PC-9 (cell line): ENCODE measurements around the gene LENG1. TPM values are rescaled to one million over a fixed set of nuclear protein-coding genes. Genes with fewer than 3 reads are reported as not detected.

Experiments used
- BruUV-seq: library from RNA; stranded (reverse); fragments of 400-500 nt; replicated peaks from 2 replicates; lab custom pipeline; 2021; lab: Mats Ljungman, UMichigan
- CTCF ChIA-PET: fragments of 300-600 bp; sonication (Branson Sonifier 250); formaldehyde crosslinking; loops from one replicate; lab custom pipeline; 2022; ENCODE audit warnings: antibody characterized with exemption; lab: Charles Lee
- POLR2A ChIA-PET: fragments of 300-600 bp; sonication (Branson Sonifier 250); formaldehyde crosslinking; loops from one replicate; lab custom pipeline; 2022; ENCODE audit warnings: antibody characterized with exemption; ENCODE audit not compliant: unreplicated experiment; lab: Charles Lee
- DNase-seq, 2 experiments: peaks; one replicate each; pipeline versions ENCODE4 v3.0.0 to v3.0.0-alpha.2; 2015 to 2022; ENCODE audit warnings: mixed read lengths in 1 of 2
- H2AFZ ChIP-seq: fragments of 200-600 bp; sonication (generic); 2 replicates; pipeline ENCODE4 v1.8.1; 2017; ENCODE audit warnings: antibody characterized with exemption
- H3F3A ChIP-seq: fragments of 200-600 bp; sonication (generic); 2 replicates; pipeline ENCODE4 v1.8.1; 2017; ENCODE audit warnings: antibody characterized with exemption, mild to moderate bottlenecking, low read depth; ENCODE audit not compliant: insufficient read depth
- H3K27ac ChIP-seq: fragments of 200-600 bp; sonication (generic); 2 replicates; pipeline ENCODE4 v1.6.1; 2016; ENCODE audit warnings: mixed run types
- H3K27me3 ChIP-seq: fragments of 200-600 bp; sonication (generic); 2 replicates; pipeline ENCODE4 v1.6.1; 2016; ENCODE audit warnings: low read depth, mixed run types; ENCODE audit not compliant: insufficient read depth
- H3K36me3 ChIP-seq: fragments of 200-600 bp; sonication (generic); 2 replicates; pipeline ENCODE4 v1.6.1; 2016; ENCODE audit warnings: low read depth, mixed run types
- H3K4me1 ChIP-seq: fragments of 200-600 bp; sonication (generic); replicated peaks from 2 replicates; pipeline ENCODE4 v1.6.1; 2016; ENCODE audit warnings: mixed run types; ENCODE audit not compliant: insufficient read depth
- H3K4me2 ChIP-seq: fragments of 200-600 bp; sonication (generic); 2 replicates; pipeline ENCODE4 v1.6.1; 2017; ENCODE audit warnings: mixed run types
- H3K4me3 ChIP-seq: fragments of 200-600 bp; sonication (generic); 2 replicates; pipeline ENCODE4 v1.6.1; 2016; ENCODE audit warnings: mixed run types
- H3K79me2 ChIP-seq: fragments of 200-600 bp; sonication (generic); 2 replicates; pipeline ENCODE4 v1.6.1; 2017; ENCODE audit warnings: low read depth, mixed run types
- H3K9me2 ChIP-seq: fragments of 200-600 bp; sonication (generic); 2 replicates; pipeline ENCODE4 v1.8.1; 2017; ENCODE audit warnings: mild to moderate bottlenecking; ENCODE audit not compliant: insufficient read depth
- H3K9me3 ChIP-seq: fragments of 200-600 bp; sonication (generic); 2 replicates; pipeline ENCODE4 v1.8.1; 2016; ENCODE audit warnings: low read depth; ENCODE audit not compliant: insufficient read depth
- H4K20me1 ChIP-seq: fragments of 200-600 bp; sonication (generic); 2 replicates; pipeline ENCODE4 v1.8.1; 2017; ENCODE audit not compliant: insufficient read depth
- EZH2 ChIP-seq: fragments of 200-600 bp; sonication (generic); IDR thresholded peaks from 2 replicates; pipeline ENCODE4 v1.8.0; 2017; ENCODE audit warnings: antibody characterized with exemption, low read depth
- intact Hi-C: fragments of 100-400 bp; cut with micrococcal nuclease; formaldehyde crosslinking; loops from one replicate; pipeline ENCODE4 v1.10.0; 2022; ENCODE audit not compliant: unreplicated experiment
- total RNA-seq: library from RNA; stranded (reverse); gene quantifications from 2 replicates; pipeline ENCODE4 v1.2.3, GENCODE V29; 2021
- TF ChIP-seq, protein P1 (sequence below): fragments of 200-600 bp; sonication (generic); conservative IDR thresholded peaks from 2 replicates; pipeline ENCODE4 v1.6.1; 2017; ENCODE audit warnings: mixed run types, antibody characterized with exemption, mild to moderate bottlenecking, moderate library complexity

Gene LENG1
- total RNA-seq, 1 experiment from 2014 or later, result 6.7 TPM

DNA sequence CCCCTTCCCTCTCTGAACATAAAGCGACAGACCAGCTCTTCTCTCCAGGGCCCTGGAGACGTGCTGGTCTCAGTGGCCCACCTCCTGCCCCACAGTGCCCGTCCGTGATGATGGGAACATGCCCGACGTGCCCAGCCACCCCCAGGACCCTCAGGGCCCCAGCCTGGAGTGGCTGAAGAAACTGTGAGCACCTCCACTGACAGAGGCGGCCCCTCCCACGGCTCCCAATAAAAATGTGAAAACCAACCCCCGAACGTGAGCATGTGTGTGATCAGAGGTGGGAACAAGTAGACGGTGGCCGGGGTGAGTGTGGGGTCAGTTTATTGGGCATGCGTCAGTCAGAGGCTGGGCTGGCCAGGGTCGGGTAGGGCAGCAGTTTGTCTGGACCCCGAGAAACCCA, 52.8 kb downstream of the LENG1 start:
- Histone ChIP-seq H3K4me1 (0 out of 2 replicates have a peak, but pooled peaks cover 7% of the 10 kb centered on the region), H3K9me3 (no peaks in the 10 kb centered on the region), H3K79me2 (peaks cover 23% of the 10 kb centered on the region), H2AFZ (no peak overlapping the region), H4K20me1 (no peaks in the 10 kb centered on the region), H3K27me3 (no peaks in the 10 kb centered on the region), H3K36me3 (peaks cover 20% of the 10 kb centered on the region), H3K27ac (no peak overlapping the region), H3K9me2 (no peaks in the 10 kb centered on the region), H3F3A (peaks cover 21% of the 10 kb centered on the region; the same call in 1 of the 2 replicates), H3K4me3 (no peak overlapping the region), H3K4me2 (no peak overlapping the region)
- no TSS peak for BruUV-seq
- CTCF ChIA-PET, result no interaction called here
- POLR2A ChIA-PET, result no interaction called here
- no peak for TF ChIP-seq EZH2
- TF ChIP-seq, protein P1, sequence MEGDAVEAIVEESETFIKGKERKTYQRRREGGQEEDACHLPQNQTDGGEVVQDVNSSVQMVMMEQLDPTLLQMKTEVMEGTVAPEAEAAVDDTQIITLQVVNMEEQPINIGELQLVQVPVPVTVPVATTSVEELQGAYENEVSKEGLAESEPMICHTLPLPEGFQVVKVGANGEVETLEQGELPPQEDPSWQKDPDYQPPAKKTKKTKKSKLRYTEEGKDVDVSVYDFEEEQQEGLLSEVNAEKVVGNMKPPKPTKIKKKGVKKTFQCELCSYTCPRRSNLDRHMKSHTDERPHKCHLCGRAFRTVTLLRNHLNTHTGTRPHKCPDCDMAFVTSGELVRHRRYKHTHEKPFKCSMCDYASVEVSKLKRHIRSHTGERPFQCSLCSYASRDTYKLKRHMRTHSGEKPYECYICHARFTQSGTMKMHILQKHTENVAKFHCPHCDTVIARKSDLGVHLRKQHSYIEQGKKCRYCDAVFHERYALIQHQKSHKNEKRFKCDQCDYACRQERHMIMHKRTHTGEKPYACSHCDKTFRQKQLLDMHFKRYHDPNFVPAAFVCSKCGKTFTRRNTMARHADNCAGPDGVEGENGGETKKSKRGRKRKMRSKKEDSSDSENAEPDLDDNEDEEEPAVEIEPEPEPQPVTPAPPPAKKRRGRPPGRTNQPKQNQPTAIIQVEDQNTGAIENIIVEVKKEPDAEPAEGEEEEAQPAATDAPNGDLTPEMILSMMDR, result no peak
- no peak for DNase-seq
- intact Hi-C loops, result no loop called here

DNA sequence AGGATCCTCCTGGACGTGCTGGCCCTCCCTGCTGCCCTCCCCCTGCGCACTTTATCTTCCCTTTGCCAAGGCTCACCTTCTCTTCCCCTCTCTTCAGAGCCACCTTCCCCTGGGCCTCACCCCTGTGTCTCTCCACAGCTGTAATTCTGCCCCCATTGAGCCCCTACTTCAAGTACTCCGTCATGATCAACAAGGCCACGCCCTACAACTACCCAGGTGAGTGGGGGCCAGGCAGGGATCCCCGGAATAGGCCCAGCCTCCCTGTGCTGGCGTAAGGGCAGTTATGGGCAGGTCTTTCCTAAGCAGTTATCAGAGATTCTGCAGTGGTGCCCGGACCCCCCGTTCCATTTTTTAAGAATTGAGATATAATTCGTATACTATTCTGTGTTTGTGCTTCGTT, 53.7 kb downstream of the LENG1 start:
- Histone ChIP-seq H3K4me2 (no peak overlapping the region), H3K27me3 (no peaks in the 10 kb centered on the region), H3K9me2 (no peaks in the 10 kb centered on the region), H3K27ac (no peak overlapping the region), H2AFZ (no peak overlapping the region), H3K9me3 (no peaks in the 10 kb centered on the region), H3K36me3 (peaks cover 20% of the 10 kb centered on the region), H3F3A (peaks cover 17% of the 10 kb centered on the region; the same call in 1 of the 2 replicates), H3K79me2 (peaks cover 23% of the 10 kb centered on the region), H4K20me1 (no peaks in the 10 kb centered on the region), H3K4me1 (0 out of 2 replicates have a peak, but pooled peaks cover 7% of the 10 kb centered on the region), H3K4me3 (no peak overlapping the region)
- TF ChIP-seq EZH2, result no peak
- TF ChIP-seq, protein P1, result no peak
- POLR2A ChIA-PET, result no interaction called here
- intact Hi-C loops, result no loop called here
- DNase-seq, result no peak
- BruUV-seq, result no TSS peak
- CTCF ChIA-PET, result no interaction called here

Other genes with a start within 250 kb of the LENG1 start
- gene CACNG8, start 196.8 kb downstream of the LENG1 start, total RNA-seq, result 2.9 and 3.8 TPM in 2 replicates
- 11.5 and 18.7 TPM in 2 replicates for gene CACNG6, start 168.1 kb downstream of the LENG1 start, total RNA-seq
- 0.59 TPM in 1 of 2 replicates, not detected in the other for gene VSTM1, start 95.8 kb downstream of the LENG1 start, total RNA-seq
- not detected in 2 replicates for gene TARM1, start 78.4 kb downstream of the LENG1 start, total RNA-seq
- gene OSCAR, start 58.9 kb downstream of the LENG1 start, total RNA-seq, result 0.87 and 2.4 TPM in 2 replicates
- gene NDUFA3, start 56.9 kb downstream of the LENG1 start, total RNA-seq, result 119 and 134 TPM in 2 replicates
- 35.8 and 47.4 TPM in 2 replicates for gene TFPT, start 44.1 kb downstream of the LENG1 start, total RNA-seq
- gene PRPF31, start 44.0 kb downstream of the LENG1 start, total RNA-seq, result 86.1 and 109 TPM in 2 replicates
- 83.0 and 89.1 TPM in 2 replicates for gene CNOT3, start 22.0 kb downstream of the LENG1 start, total RNA-seq
- gene TMC4, start 13.4 kb upstream of the LENG1 start, total RNA-seq, result 175 and 194 TPM in 2 replicates
- 488 and 494 TPM in 2 replicates for gene MBOAT7, start 29.9 kb upstream of the LENG1 start, total RNA-seq
- 134 and 162 TPM in 2 replicates for gene TSEN34, start 31.6 kb upstream of the LENG1 start, total RNA-seq
- 1,266 and 1,888 TPM in 2 replicates for gene RPS9, start 41.1 kb upstream of the LENG1 start, total RNA-seq
- gene LILRB3, start 63.3 kb upstream of the LENG1 start, total RNA-seq, result not detected in 2 replicates
- not detected in 2 replicates for gene LILRA6, start 83.1 kb upstream of the LENG1 start, total RNA-seq
- not detected in 2 replicates for gene LILRB5, start 97.6 kb upstream of the LENG1 start, total RNA-seq
- gene LILRB2, start 121.4 kb upstream of the LENG1 start, total RNA-seq, result not detected in 2 replicates
- not detected in 2 replicates for gene LILRA5, start 153.4 kb upstream of the LENG1 start, total RNA-seq
- gene LILRA4, start 179.4 kb upstream of the LENG1 start, total RNA-seq, result not detected in 2 replicates
- gene LAIR1, start 205.2 kb upstream of the LENG1 start, total RNA-seq, result not detected in 2 replicates